Liver (tissue), 9 donors: ENCODE data around the gene SPAG17. TPM values are rescaled to one million over a fixed set of nuclear protein-coding genes. Genes with fewer than 3 reads are reported as not detected.

ENCODE experiments used
- DNase-seq: peaks from one replicate; pipeline ENCODE4 v3.0.0-alpha.2; 2017; ENCODE audit warnings: low spot score
- H3K27ac ChIP-seq, 2 donors: one replicate each; pipeline ENCODE4 v1.7.0; 2013; ENCODE audit warnings: inconsistent platforms in 2 of 2, low read length in 2 of 2, control low read depth in 1 of 2, low read depth in 1 of 2, mild to moderate bottlenecking in 1 of 2
- H3K27me3 ChIP-seq, 4 donors: one replicate each; pipeline versions ENCODE4 v1.6.1 to v1.7.0; 2013; ENCODE audit warnings: low read length in 3 of 4, inconsistent platforms in 1 of 4, mild to moderate bottlenecking in 1 of 4, moderate library complexity in 1 of 4; ENCODE audit not compliant: control insufficient read depth in 4 of 4, insufficient read depth in 4 of 4
- H3K36me3 ChIP-seq, 4 donors: one replicate each; pipeline versions ENCODE4 v1.6.1 to v1.7.0; 2013; ENCODE audit warnings: low read length in 3 of 4, mild to moderate bottlenecking in 3 of 4, low read depth in 1 of 4, moderate library complexity in 1 of 4; ENCODE audit not compliant: control insufficient read depth in 4 of 4, insufficient read depth in 3 of 4
- H3K4me1 ChIP-seq, 4 donors: one replicate each; pipeline versions ENCODE4 v1.6.1 to v1.7.0; 2013; ENCODE audit warnings: low read length in 3 of 4, mild to moderate bottlenecking in 3 of 4, moderate library complexity in 1 of 4; ENCODE audit not compliant: control insufficient read depth in 4 of 4, insufficient read depth in 4 of 4
- H3K4me3 ChIP-seq, 3 donors: one replicate each; pipeline versions ENCODE4 v1.6.1 to v1.7.0; 2013; ENCODE audit warnings: low read length in 3 of 3, control low read depth in 1 of 3, low read depth in 1 of 3, mild to moderate bottlenecking in 1 of 3
- H3K9ac ChIP-seq, 2 donors: one replicate each; pipeline ENCODE4 v1.7.0; 2013; ENCODE audit warnings: low read length in 2 of 2, mild to moderate bottlenecking in 2 of 2, moderate library complexity in 2 of 2, control low read depth in 1 of 2, low read depth in 1 of 2
- H3K9me3 ChIP-seq, 4 donors: one replicate each; pipeline versions ENCODE4 v1.6.1 to v1.7.0; 2013; ENCODE audit warnings: low read length in 3 of 4; ENCODE audit not compliant: control insufficient read depth in 4 of 4
- EGR1 ChIP-seq, 2 donors: IDR thresholded peaks; 2 replicates each; pipeline ENCODE4 v1.6.1; 2016 to 2018; ENCODE audit warnings: antibody characterized with exemption in 2 of 2, low read depth in 2 of 2
- FOXA1 ChIP-seq: IDR thresholded peaks from 2 replicates; pipeline ENCODE4 v1.6.1; 2016; ENCODE audit warnings: antibody characterized with exemption
- FOXA2 ChIP-seq: IDR thresholded peaks from 2 replicates; pipeline ENCODE4 v1.6.1; 2016; ENCODE audit warnings: antibody characterized with exemption
- GABPA ChIP-seq, 2 donors: IDR thresholded peaks in 1 of 2; conservative IDR thresholded peaks in 1 of 2; 2 replicates each; pipeline ENCODE4 v1.6.1; 2016; ENCODE audit warnings: antibody characterized with exemption in 2 of 2, mild to moderate bottlenecking in 1 of 2, moderate library complexity in 1 of 2
- HNF4A ChIP-seq, 2 donors: conservative IDR thresholded peaks; 2 replicates each; pipeline ENCODE4 v1.6.1; 2016; ENCODE audit warnings: antibody characterized with exemption in 2 of 2, mild to moderate bottlenecking in 2 of 2
- HNF4G ChIP-seq: IDR thresholded peaks from 2 replicates; pipeline ENCODE4 v1.6.1; 2016; ENCODE audit warnings: antibody characterized with exemption
- JUND ChIP-seq, 2 donors: IDR thresholded peaks; 2 replicates each; pipeline ENCODE4 v1.6.1; 2016; ENCODE audit warnings: antibody characterized with exemption in 2 of 2
- NR2F2 ChIP-seq: IDR thresholded peaks from 2 replicates; pipeline ENCODE4 v1.6.1; 2016; ENCODE audit warnings: antibody characterized with exemption
- RAD21 ChIP-seq, 2 donors: IDR thresholded peaks; 2 replicates each; pipeline ENCODE4 v1.6.1; 2016; ENCODE audit warnings: antibody characterized with exemption in 2 of 2, mild to moderate bottlenecking in 2 of 2
- RXRA ChIP-seq, 2 donors: IDR thresholded peaks; 2 replicates each; pipeline ENCODE4 v1.6.1; 2017 to 2018; ENCODE audit warnings: antibody characterized with exemption in 2 of 2, mild to moderate bottlenecking in 1 of 2
- SP1 ChIP-seq: IDR thresholded peaks from 2 replicates; pipeline ENCODE4 v1.6.1; 2018; ENCODE audit warnings: antibody characterized with exemption, mild to moderate bottlenecking
- TAF1 ChIP-seq: conservative IDR thresholded peaks from 2 replicates; pipeline ENCODE4 v1.6.1; 2016; ENCODE audit warnings: antibody characterized with exemption, mild to moderate bottlenecking
- YY1 ChIP-seq: IDR thresholded peaks from 2 replicates; pipeline ENCODE4 v1.6.1; 2016; ENCODE audit warnings: antibody characterized with exemption, mild to moderate bottlenecking
- WGBS: extraction: QIAGEN DNeasy Blood & Tissue Kit; methylation state at CpG from one replicate; pipeline ENCODE4 v1.1.7; 2013; 5-methylcytosine and 5-hydroxymethylcytosine counted together
- polyA plus RNA-seq, 2 donors: library from polyadenylated mRNA; stranded (reverse) in 1 of 2; unstranded in 1 of 2; fragments of 200-250 nt in 1 of 2; fragments of >200 nt in 1 of 2; fragmentation: Nextera tagmentation in 1 of 2; extraction: Ambion mirVana in 1 of 2; gene quantifications; one replicate each; pipeline versions ENCODE4 v1.2.1 to v1.2.3, GENCODE V29; 2013 to 2015
- total RNA-seq, 2 donors: library from RNA; depleted of rRNA; stranded (reverse); fragments of >200 nt; gene quantifications; one replicate each; pipeline ENCODE4 v1.2.3, GENCODE V29; 2014
- TF ChIP-seq, protein P1 (sequence below): IDR thresholded peaks from 2 replicates; pipeline ENCODE4 v1.6.1; 2016; ENCODE audit warnings: antibody characterized with exemption
- TF ChIP-seq, protein P2 (sequence below): IDR thresholded peaks from 2 replicates; pipeline ENCODE4 v1.6.1; 2016; ENCODE audit warnings: antibody characterized with exemption
- TF ChIP-seq, protein P3 (sequence below): IDR thresholded peaks from 2 replicates; pipeline ENCODE4 v1.6.1; 2016; ENCODE audit warnings: antibody characterized with exemption, mild to moderate bottlenecking
- TF ChIP-seq, protein P4 (sequence below): IDR thresholded peaks from 2 replicates; pipeline ENCODE4 v1.6.1; 2016; ENCODE audit warnings: antibody characterized with exemption
- donor health status: healthy.
- donor health status: healthy.
- donor health status: healthy.
- donor health status: healthy.
- donor health status: healthy.

The SPAG17 gene
- total and polyA plus RNA-seq, 4 donors: 0.17 to 0.75 TPM; not detected in 2

DNA sequence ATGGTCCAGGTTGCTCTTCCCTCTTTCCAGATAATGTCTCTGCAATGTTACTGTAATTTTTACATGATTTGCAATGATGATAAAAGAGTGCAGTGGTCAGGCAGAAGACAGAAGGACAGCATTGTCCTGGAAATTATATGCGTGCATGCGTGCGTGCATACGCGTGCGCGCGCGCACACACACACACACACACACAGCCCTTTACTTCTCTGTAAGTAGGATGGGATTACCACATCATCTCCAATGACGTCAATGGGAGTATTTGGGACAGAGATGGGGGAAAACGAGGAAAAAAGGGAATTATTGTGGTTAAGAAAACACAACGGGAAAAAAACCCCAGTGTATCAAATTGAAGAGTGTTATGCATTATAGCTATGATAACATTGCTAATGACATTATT lies 99.7 kb downstream of the SPAG17 start:
- no peak overlapping the region for H3K9ac ChIP-seq
- H3K4me3 ChIP-seq: no peak overlapping the region
- H3K27me3 ChIP-seq: no peaks in the 10 kb centered on the region
- H3K9me3 ChIP-seq: no peaks in the 10 kb centered on the region
- H3K36me3 ChIP-seq: no peaks in the 10 kb centered on the region
- no peak overlapping the region for H3K27ac ChIP-seq
- 93% methylated on average over 12 of the region's 12 CpGs for WGBS
- no peak for DNase-seq
- no peaks in the 10 kb centered on the region for H3K4me1 ChIP-seq
- TF ChIP-seq HNF4G (no peak), FOXA1 (no peak), SP1 (no peak), FOXA2 (no peak), GABPA (IDR thresholded peaks at IDR 0.05 in 1 of 2, conservative IDR thresholded peaks at IDR 0.05 in 1 of 2) (no peak), EGR1 (IDR thresholded peaks at IDR 0.05; ENCODE audit: low read depth in 2 of 2) (no peak), TAF1 (no peak), JUND (IDR thresholded peaks at IDR 0.05) (no peak)
- TF ChIP-seq, protein P1, sequence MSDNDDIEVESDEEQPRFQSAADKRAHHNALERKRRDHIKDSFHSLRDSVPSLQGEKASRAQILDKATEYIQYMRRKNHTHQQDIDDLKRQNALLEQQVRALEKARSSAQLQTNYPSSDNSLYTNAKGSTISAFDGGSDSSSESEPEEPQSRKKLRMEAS: no peak
- TF ChIP-seq, protein P2, sequence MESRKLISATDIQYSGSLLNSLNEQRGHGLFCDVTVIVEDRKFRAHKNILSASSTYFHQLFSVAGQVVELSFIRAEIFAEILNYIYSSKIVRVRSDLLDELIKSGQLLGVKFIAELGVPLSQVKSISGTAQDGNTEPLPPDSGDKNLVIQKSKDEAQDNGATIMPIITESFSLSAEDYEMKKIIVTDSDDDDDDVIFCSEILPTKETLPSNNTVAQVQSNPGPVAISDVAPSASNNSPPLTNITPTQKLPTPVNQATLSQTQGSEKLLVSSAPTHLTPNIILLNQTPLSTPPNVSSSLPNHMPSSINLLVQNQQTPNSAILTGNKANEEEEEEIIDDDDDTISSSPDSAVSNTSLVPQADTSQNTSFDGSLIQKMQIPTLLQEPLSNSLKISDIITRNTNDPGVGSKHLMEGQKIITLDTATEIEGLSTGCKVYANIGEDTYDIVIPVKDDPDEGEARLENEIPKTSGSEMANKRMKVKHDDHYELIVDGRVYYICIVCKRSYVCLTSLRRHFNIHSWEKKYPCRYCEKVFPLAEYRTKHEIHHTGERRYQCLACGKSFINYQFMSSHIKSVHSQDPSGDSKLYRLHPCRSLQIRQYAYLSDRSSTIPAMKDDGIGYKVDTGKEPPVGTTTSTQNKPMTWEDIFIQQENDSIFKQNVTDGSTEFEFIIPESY: no peak
- TF ChIP-seq, protein P3, sequence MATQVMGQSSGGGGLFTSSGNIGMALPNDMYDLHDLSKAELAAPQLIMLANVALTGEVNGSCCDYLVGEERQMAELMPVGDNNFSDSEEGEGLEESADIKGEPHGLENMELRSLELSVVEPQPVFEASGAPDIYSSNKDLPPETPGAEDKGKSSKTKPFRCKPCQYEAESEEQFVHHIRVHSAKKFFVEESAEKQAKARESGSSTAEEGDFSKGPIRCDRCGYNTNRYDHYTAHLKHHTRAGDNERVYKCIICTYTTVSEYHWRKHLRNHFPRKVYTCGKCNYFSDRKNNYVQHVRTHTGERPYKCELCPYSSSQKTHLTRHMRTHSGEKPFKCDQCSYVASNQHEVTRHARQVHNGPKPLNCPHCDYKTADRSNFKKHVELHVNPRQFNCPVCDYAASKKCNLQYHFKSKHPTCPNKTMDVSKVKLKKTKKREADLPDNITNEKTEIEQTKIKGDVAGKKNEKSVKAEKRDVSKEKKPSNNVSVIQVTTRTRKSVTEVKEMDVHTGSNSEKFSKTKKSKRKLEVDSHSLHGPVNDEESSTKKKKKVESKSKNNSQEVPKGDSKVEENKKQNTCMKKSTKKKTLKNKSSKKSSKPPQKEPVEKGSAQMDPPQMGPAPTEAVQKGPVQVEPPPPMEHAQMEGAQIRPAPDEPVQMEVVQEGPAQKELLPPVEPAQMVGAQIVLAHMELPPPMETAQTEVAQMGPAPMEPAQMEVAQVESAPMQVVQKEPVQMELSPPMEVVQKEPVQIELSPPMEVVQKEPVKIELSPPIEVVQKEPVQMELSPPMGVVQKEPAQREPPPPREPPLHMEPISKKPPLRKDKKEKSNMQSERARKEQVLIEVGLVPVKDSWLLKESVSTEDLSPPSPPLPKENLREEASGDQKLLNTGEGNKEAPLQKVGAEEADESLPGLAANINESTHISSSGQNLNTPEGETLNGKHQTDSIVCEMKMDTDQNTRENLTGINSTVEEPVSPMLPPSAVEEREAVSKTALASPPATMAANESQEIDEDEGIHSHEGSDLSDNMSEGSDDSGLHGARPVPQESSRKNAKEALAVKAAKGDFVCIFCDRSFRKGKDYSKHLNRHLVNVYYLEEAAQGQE: no peak

DNA sequence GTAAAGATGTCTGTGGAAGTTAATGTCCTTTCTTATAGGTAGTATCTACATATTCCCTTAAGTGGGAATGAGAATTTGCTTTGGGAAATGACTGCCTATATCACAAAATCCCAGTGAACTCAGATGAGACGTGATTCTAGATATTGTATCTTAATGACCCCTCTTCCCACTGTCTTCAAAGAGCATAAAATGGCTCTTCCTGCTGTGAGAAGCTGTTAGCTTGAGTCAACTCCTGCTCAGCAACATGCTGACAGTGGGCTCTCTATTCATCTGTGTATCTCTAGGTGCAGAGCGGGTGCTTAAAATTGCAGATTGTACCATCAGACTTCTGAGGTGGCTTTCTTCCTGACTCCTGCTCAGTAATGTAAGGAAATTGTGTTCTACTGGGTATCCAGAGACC lies 100.6 kb downstream of the SPAG17 start:
- TF ChIP-seq, protein P4, sequence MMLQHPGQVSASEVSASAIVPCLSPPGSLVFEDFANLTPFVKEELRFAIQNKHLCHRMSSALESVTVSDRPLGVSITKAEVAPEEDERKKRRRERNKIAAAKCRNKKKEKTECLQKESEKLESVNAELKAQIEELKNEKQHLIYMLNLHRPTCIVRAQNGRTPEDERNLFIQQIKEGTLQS: no peak
- TF ChIP-seq JUND (IDR thresholded peaks at IDR 0.05) (no peak), HNF4G (no peak), RAD21 (IDR thresholded peaks at IDR 0.05) (no peak), NR2F2 (no peak), RXRA (IDR thresholded peaks at IDR 0.05) (no peak), YY1 (no peak), HNF4A (conservative IDR thresholded peaks at IDR 0.05) (no peak), GABPA (IDR thresholded peaks at IDR 0.05 in 1 of 2, conservative IDR thresholded peaks at IDR 0.05 in 1 of 2) (no peak), FOXA2 (no peak)
- TF ChIP-seq, protein P3: no peak
- TF ChIP-seq, protein P2: no peak
- TF ChIP-seq, protein P1: no peak
- H3K9ac ChIP-seq: no peak overlapping the region
- WGBS: 81% methylated on average over 2 of the region's 2 CpGs

More for the DNA sequence above, 100.6 kb downstream of the SPAG17 start:
- Histone ChIP-seq H3K9me3 (no peaks in the 10 kb centered on the region), H3K27me3 (no peaks in the 10 kb centered on the region), H3K36me3 (no peaks in the 10 kb centered on the region), H3K4me1 (no peaks in the 10 kb centered on the region), H3K27ac (no peak overlapping the region), H3K4me3 (no peak overlapping the region)
- no peak for DNase-seq
